NCI-H146 treated with DMSO at 0.1 percent for 48 hours (cell line): ENCODE data around the gene TYW1B.
"Not testable (repeated sequence)": the region's sequence is repeated elsewhere in the genome, so short reads cannot be mapped to it uniquely, and the experiment has no call there.

Source experiments
- DNase-seq: peaks from one replicate; lab custom pipeline; 2025; ENCODE audit not compliant: unreplicated experiment; lab: John Stamatoyannopoulos, UW

Gene TYW1B

DNA sequence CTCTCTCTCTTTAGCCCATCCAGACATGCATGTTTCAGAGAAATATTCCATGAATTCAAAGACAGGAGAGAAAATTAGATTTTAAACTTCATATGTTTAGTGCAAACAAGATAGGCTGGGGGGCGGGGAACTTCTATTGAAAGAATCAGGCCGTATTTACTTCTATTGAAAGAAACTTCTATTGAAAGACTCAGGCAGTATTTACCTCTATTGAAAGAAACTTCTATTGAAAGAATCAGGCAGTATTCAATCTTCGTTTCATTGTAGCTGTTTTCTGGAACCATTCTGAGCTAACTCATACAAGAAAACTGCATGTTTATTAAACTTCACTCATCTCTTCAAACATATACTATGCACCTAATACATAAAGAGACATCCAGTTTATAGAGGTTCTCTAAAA, 123.1 kb downstream of the TYW1B start:
- no peak for DNase-seq

GRCh38 chr7:72700548-72700947, 127.5 kb downstream of the TYW1B start:
- DNase-seq = not testable (repeated sequence)

DNA sequence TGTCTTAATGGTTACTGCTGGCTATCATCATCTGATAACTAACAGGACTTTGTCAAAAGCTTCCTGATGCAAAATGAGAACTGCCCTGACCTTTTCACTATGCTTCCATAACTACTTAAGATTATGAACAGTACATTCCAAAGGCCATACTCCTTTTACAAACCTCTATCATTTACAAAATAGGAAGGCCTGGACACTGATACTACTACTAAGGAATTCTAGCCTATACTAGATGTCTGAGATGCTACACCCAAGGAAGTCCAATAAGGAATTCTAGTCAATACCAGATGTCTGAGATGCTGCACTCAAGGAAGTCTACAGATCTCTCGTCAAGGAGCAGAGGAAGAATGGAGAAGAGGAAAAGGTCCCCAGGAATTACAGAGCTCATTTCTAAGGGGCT, 130.9 kb downstream of the TYW1B start:
- not testable (repeated sequence) for DNase-seq

- DNase-seq = not testable (repeated sequence)
Observed at GRCh38 chr7:72696643-72697042, 131.4 kb downstream of the TYW1B start.

DNA sequence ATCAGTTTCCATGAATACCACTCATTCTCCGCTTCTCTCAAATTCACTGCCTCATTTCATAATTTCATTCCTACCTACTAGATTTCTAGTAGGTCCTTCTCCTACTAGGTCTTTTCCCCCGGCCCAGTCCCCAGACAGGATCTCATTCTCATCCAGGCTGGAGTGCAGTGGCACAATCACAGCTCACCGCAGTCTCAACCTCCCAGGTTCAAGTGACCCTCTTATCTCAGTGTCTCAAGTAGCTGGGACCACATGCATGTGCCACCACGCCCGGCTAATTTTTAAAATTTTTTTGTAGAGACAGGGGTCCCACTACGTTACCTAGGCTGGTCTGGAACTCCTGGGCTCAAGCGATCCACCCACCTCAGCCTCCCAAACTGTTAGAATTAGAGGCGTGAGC, 132.5 kb downstream of the TYW1B start:
- not testable (repeated sequence) for DNase-seq

DNA sequence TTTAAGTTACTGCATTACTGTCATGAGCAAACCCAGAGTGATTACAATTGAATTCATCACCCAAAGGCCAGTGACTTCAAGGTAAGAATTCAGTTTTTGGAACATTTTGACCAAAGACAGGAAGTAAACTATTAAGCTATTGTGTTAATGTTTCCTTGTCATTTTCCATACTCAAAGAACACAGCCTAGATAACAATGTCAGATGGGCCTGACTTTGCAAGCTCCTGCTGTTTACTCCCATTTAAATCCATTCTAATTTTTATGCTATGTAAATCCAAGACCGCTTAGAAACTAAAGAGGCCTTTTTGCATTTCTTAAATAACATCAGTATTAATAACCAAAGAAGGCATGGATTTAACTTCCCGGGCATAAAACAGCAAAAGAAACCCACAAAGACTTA, 136.6 kb downstream of the TYW1B start:
- DNase-seq = not testable (repeated sequence)

DNA sequence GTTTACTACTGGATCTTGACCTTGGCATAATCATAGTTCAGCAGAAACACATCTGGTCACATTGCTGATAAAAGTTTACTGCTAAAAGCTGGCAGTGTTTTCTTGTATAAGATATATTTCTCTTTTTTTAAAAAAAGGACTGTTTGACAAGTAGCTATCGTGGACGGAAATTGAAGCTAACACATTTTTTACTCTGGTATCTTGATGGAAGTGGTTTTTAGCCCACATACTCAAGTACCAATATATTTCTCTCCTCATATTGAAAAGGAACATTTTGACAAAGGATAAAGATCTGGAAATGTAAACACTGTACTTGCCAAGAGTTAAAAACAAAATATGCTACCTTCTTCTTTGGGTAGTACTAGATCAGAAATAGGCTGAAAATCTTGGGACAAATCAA, 137.8 kb downstream of the TYW1B start:
- DNase-seq = not testable (repeated sequence)

GRCh38 chr7:72689344-72689743, 138.7 kb downstream of the TYW1B start:
- not testable (repeated sequence) for DNase-seq

DNA sequence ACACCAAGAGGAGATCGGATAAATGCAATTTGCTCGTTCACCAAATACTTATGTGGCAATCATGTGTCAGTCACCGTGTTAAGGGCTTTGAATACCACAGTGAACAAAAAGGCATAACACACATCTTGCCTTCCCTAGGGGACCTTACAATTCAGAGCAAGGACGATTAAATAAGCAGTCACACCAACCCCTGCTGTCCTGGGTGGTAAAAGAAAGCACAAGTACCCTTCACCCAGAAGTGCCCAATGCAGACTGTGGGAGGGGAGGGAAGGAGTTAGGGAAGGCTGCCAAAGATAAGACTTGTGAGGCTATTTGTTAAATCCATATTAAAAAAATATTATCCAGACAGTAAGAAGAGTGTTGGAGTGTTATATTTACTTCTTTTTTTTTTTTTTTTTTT, 146.8 kb downstream of the TYW1B start:
- not testable (repeated sequence) for DNase-seq

GRCh38 chr7:72676880-72677279, 151.1 kb downstream of the TYW1B start:
- not testable (repeated sequence) for DNase-seq

DNA sequence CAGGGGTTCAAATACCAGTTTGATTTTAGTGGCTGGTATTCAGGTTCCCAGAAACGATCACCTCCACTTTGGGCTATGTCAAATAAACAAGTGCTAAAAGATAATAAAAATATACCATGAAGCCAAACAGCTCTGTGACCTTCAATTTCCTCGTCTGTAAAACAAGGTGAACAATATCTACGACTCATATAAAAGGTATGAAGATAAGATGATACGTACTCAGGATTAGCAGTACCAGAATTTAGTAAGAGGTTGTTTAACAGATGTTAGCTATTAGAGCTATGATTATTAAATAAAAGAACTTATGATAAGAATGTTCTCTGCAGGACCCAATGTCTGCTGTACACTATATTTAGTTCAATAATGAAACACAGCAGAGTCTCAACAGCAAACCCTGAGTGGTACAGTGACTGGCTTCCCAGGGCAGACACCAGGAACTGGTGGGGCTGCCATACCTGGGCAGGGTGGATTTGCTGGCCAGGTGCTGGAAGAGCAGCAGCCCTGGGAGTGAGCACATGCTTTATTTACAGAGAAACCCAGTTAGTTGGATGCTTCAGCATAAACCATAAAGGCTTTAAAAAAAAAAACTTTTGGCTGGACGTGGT, 151.8 kb downstream of the TYW1B start:
- not testable (repeated sequence) for DNase-seq

DNA sequence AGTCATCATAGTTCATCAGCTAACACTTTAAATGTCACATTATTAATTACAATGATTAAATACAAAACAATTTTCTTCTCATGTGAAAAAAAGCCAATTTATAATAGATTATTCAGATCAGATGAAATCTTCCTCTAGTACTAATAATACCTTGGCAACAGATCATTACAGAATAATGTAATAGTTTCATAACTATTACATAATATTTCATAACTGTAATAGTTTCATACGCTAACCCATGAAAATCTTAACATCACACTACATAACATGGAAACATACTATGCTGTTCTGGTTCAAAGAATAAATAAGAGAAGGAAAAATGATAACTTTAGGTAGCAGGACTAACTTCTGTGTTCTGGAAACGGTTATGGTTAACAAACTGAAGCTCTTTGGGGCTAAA, 152.3 kb downstream of the TYW1B start:
- DNase-seq = not testable (repeated sequence)

- no peak for DNase-seq
Observed at GRCh38 chr7:72674394-72674793, 153.6 kb downstream of the TYW1B start.

DNA sequence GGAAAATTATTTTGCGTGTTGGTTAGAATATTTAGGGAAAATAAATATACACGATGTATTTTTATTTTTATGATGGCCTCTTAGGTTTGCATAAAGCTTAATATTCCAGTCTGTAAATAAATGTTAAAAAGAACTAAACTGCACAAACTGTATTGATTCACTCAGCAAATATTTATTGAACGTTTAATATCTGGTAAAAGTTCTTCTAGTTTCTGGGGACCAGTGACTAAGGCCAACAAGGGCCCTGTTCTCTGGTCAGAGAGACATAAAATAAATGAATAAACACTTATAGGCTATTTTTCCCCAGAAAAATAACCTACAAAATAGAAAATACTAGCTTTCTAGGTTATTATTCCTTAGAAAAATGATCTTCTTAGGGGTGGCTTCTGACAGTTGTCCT, 157.2 kb downstream of the TYW1B start:
- not testable (repeated sequence) for DNase-seq

- DNase-seq = not testable (repeated sequence)
Observed at GRCh38 chr7:72668435-72668834, 159.6 kb downstream of the TYW1B start.

GRCh38 chr7:72667049-72667448, 161.0 kb downstream of the TYW1B start:
- DNase-seq = not testable (repeated sequence)

GRCh38 chr7:72648574-72648973, 179.4 kb downstream of the TYW1B start:
- not testable (repeated sequence) for DNase-seq

GRCh38 chr7:72643708-72644107, 184.3 kb downstream of the TYW1B start:
- DNase-seq = not testable (repeated sequence)

DNA sequence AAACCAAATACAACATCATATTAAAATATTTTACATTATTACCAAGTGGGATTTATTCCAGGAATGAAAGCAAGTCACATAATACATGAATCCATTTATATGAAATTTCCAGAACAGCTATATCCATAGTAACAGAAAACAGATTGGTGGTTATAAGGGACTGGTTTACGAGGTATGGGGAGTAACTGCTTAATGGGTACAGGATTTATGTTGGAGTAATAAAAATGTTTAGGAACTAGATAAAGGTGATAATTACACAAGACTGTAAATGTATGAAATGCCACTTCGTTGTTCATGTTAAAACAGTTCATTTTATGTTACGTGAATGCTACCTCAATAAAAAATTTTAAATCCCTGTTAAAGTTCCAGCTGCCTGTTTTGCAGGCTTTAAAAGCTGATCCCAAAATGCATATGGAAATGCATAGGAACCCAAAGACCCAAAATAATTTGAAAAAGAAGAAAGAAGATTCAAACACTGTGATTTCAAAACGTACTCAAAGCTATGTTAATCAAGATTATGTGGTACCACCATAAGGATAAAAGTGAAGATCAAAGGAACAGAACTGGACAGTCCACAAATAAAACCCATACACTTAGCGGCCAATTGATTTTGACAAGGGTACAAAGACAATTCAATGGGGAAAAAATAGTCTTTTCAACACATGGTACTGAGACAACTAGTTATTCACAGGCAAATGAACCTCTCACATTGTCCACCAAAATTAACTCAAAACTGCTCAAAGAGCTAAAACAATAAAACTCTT, 186.3 kb downstream of the TYW1B start:
- not testable (repeated sequence) for DNase-seq

- DNase-seq = not testable (repeated sequence)
Observed at GRCh38 chr7:72640740-72641139, 187.3 kb downstream of the TYW1B start.

- not testable (repeated sequence) for DNase-seq
Observed at GRCh38 chr7:72635273-72635908, 192.6 kb downstream of the TYW1B start.

GRCh38 chr7:72632765-72633292, 195.2 kb downstream of the TYW1B start:
- not testable (repeated sequence) for DNase-seq
